ENCODE measurements around the gene KDM5C. TPM values are rescaled to one million over a fixed set of nuclear protein-coding genes. Genes with fewer than 3 reads are reported as not detected.

KDM5C gene
- total RNA-seq, 1 experiment from 2014 or later = 52.9 TPM

DNA sequence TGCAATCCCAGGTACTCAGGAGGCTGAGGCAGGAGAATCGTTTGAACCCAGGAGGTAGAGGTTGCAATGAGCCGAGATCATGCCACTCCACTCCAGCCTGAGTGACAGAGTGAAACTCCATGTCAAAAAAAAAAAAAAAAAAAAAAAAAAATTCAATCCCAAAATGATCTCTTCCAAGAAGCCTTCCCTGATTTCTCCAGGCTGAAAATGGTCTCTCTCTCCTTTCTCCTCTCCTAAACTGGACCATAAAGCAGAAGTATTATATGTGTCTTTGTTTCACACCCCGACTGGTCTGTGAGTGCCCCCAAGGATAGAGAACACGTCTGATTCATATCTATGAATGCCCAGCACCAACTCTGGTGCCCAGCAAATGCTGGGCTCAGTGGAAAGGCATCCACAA lies 17.3 kb upstream of the KDM5C start:
- no peak overlapping the region for H3K4me2 ChIP-seq (ENCODE audit: low read depth, low read length, poor library complexity, severe bottlenecking)
- no peak overlapping the region for H3K4me3 ChIP-seq (ENCODE audit: low read length)
- H3K9me3 ChIP-seq (ENCODE audit: low read length) = no peaks in the 10 kb centered on the region
- H3K27me3 ChIP-seq (ENCODE audit: low read length) = no peaks in the 10 kb centered on the region
- H4K20me1 ChIP-seq (ENCODE audit: insufficient read depth, low read depth, low read length) = no peaks in the 10 kb centered on the region
- no peaks in the 10 kb centered on the region for H3K4me1 ChIP-seq (ENCODE audit: low read length)
- no peak overlapping the region for H2AFZ ChIP-seq (ENCODE audit: low read length)
- H3K79me2 ChIP-seq (ENCODE audit: low read length) = no peaks in the 10 kb centered on the region
- no peaks in the 10 kb centered on the region for H3K36me3 ChIP-seq (ENCODE audit: insufficient read depth, low read length)
- no peak overlapping the region for H3K27ac ChIP-seq (ENCODE audit: low read length)
- no peak overlapping the region for H3K9ac ChIP-seq (ENCODE audit: low read length)
- H3K9me2 ChIP-seq (replicated peaks; ENCODE audit: insufficient read depth, low read length) = no peaks in the 10 kb centered on the region
- DNase-seq = no peak

GRCh38 chrX:53241558-53241957 lies 16.6 kb upstream of the KDM5C start:
- no peak overlapping the region for H3K4me3 ChIP-seq (ENCODE audit: low read length)
- no peaks in the 10 kb centered on the region for H3K4me1 ChIP-seq (ENCODE audit: low read length)
- no peaks in the 10 kb centered on the region for H3K9me3 ChIP-seq (ENCODE audit: low read length)
- no peak overlapping the region for H3K9ac ChIP-seq (ENCODE audit: low read length)
- no peak overlapping the region for H3K27ac ChIP-seq (ENCODE audit: low read length)
- no peak overlapping the region for H3K4me2 ChIP-seq (ENCODE audit: low read depth, low read length, poor library complexity, severe bottlenecking)
- no peaks in the 10 kb centered on the region for H4K20me1 ChIP-seq (ENCODE audit: insufficient read depth, low read depth, low read length)
- H2AFZ ChIP-seq (ENCODE audit: low read length) = no peak overlapping the region
- H3K79me2 ChIP-seq (ENCODE audit: low read length) = no peaks in the 10 kb centered on the region
- no peaks in the 10 kb centered on the region for H3K9me2 ChIP-seq (replicated peaks; ENCODE audit: insufficient read depth, low read length)
- H3K27me3 ChIP-seq (ENCODE audit: low read length) = no peaks in the 10 kb centered on the region
- no peak for DNase-seq
- H3K36me3 ChIP-seq (ENCODE audit: insufficient read depth, low read length) = no peaks in the 10 kb centered on the region

- no peak overlapping the region for H3K4me2 ChIP-seq (ENCODE audit: low read depth, low read length, poor library complexity, severe bottlenecking)
- H2AFZ ChIP-seq (ENCODE audit: low read length) = peak overlapping the region; percentile 58; the same call in 1 of the 2 replicates
- no peaks in the 10 kb centered on the region for H3K27me3 ChIP-seq (ENCODE audit: low read length)
- no peaks in the 10 kb centered on the region for H3K36me3 ChIP-seq (ENCODE audit: insufficient read depth, low read length)
- H3K79me2 ChIP-seq (ENCODE audit: low read length) = no peaks in the 10 kb centered on the region
- H4K20me1 ChIP-seq (ENCODE audit: insufficient read depth, low read depth, low read length) = no peaks in the 10 kb centered on the region
- H3K9me3 ChIP-seq (ENCODE audit: low read length) = no peaks in the 10 kb centered on the region
- no peak overlapping the region for H3K9ac ChIP-seq (ENCODE audit: low read length)
- no peaks in the 10 kb centered on the region for H3K9me2 ChIP-seq (replicated peaks; ENCODE audit: insufficient read depth, low read length)
- peak; percentile 76 for DNase-seq
- no peak overlapping the region for H3K27ac ChIP-seq (ENCODE audit: low read length)
- no peaks in the 10 kb centered on the region for H3K4me1 ChIP-seq (ENCODE audit: low read length)
- H3K4me3 ChIP-seq (ENCODE audit: low read length) = no peak overlapping the region
These were observed 14.5 kb upstream of the KDM5C start for GRCh38 chrX:53239474-53239873.

- no peaks in the 10 kb centered on the region for H3K79me2 ChIP-seq (ENCODE audit: low read length)
- H3K36me3 ChIP-seq (ENCODE audit: insufficient read depth, low read length) = no peaks in the 10 kb centered on the region
- H4K20me1 ChIP-seq (ENCODE audit: insufficient read depth, low read depth, low read length) = no peaks in the 10 kb centered on the region
- H3K27ac ChIP-seq (ENCODE audit: low read length) = no peak overlapping the region
- no peaks in the 10 kb centered on the region for H3K27me3 ChIP-seq (ENCODE audit: low read length)
- no peak overlapping the region for H3K9ac ChIP-seq (ENCODE audit: low read length)
- no peak overlapping the region for H2AFZ ChIP-seq (ENCODE audit: low read length)
- no peak overlapping the region for H3K4me3 ChIP-seq (ENCODE audit: low read length)
- H3K4me1 ChIP-seq (ENCODE audit: low read length) = no peaks in the 10 kb centered on the region
- no peaks in the 10 kb centered on the region for H3K9me2 ChIP-seq (replicated peaks; ENCODE audit: insufficient read depth, low read length)
- no peak for DNase-seq
- H3K9me3 ChIP-seq (ENCODE audit: low read length) = no peaks in the 10 kb centered on the region
- no peak overlapping the region for H3K4me2 ChIP-seq (ENCODE audit: low read depth, low read length, poor library complexity, severe bottlenecking)
These were observed 12.0 kb upstream of the KDM5C start for GRCh38 chrX:53237056-53237455.

GRCh38 chrX:53236025-53236679 lies 11.1 kb upstream of the KDM5C start:
- no peak overlapping the region for H3K27ac ChIP-seq (ENCODE audit: low read length)
- no peaks in the 10 kb centered on the region for H3K79me2 ChIP-seq (ENCODE audit: low read length)
- no peak for DNase-seq
- no peaks in the 10 kb centered on the region for H3K9me2 ChIP-seq (replicated peaks; ENCODE audit: insufficient read depth, low read length)
- H2AFZ ChIP-seq (ENCODE audit: low read length) = no peak overlapping the region
- no peak overlapping the region for H3K4me2 ChIP-seq (ENCODE audit: low read depth, low read length, poor library complexity, severe bottlenecking)
- H3K9ac ChIP-seq (ENCODE audit: low read length) = no peak overlapping the region
- H3K4me1 ChIP-seq (ENCODE audit: low read length) = no peaks in the 10 kb centered on the region
- no peaks in the 10 kb centered on the region for H4K20me1 ChIP-seq (ENCODE audit: insufficient read depth, low read depth, low read length)
- no peaks in the 10 kb centered on the region for H3K36me3 ChIP-seq (ENCODE audit: insufficient read depth, low read length)
- no peaks in the 10 kb centered on the region for H3K9me3 ChIP-seq (ENCODE audit: low read length)
- H3K27me3 ChIP-seq (ENCODE audit: low read length) = no peaks in the 10 kb centered on the region
- H3K4me3 ChIP-seq (ENCODE audit: low read length) = no peak overlapping the region

GRCh38 chrX:53235566-53235965 lies 10.6 kb upstream of the KDM5C start:
- DNase-seq = no peak
- Histone ChIP-seq H3K27me3 (ENCODE audit: low read length) (no peaks in the 10 kb centered on the region), H3K9ac (ENCODE audit: low read length) (no peak overlapping the region), H3K27ac (ENCODE audit: low read length) (no peak overlapping the region), H4K20me1 (ENCODE audit: insufficient read depth, low read depth, low read length) (no peaks in the 10 kb centered on the region), H3K79me2 (ENCODE audit: low read length) (no peaks in the 10 kb centered on the region), H3K4me3 (ENCODE audit: low read length) (no peak overlapping the region), H3K36me3 (ENCODE audit: insufficient read depth, low read length) (no peaks in the 10 kb centered on the region), H3K9me3 (ENCODE audit: low read length) (no peaks in the 10 kb centered on the region), H3K9me2 (replicated peaks; ENCODE audit: insufficient read depth, low read length) (no peaks in the 10 kb centered on the region), H3K4me2 (ENCODE audit: low read depth, low read length, poor library complexity, severe bottlenecking) (no peak overlapping the region), H3K4me1 (ENCODE audit: low read length) (no peaks in the 10 kb centered on the region), H2AFZ (ENCODE audit: low read length) (no peak overlapping the region)

DNA sequence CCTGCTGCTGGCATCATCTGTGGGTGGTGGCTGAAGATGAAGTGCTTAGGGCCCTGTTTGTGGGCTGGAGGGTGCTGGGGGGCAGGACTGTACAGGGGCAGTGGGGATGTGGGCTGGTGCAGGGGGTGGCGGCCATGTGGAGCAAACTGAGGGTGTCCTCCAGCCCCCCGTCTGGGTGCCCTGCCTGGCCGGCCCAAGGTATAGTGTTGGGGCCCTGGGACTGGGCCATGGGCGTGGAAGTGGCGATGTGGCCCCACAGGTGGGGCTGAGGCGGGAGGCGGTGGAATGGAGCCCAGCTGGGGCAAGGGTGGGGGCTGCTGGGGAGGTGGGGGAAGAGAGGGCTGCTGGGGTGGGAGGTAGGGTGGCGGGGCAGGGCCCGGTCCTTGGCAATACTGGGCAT lies 9.5 kb upstream of the KDM5C start:
- no peak for DNase-seq
- no peak overlapping the region for H2AFZ ChIP-seq (ENCODE audit: low read length)
- H3K9me3 ChIP-seq (ENCODE audit: low read length) = no peaks in the 10 kb centered on the region
- H3K79me2 ChIP-seq (ENCODE audit: low read length) = no peaks in the 10 kb centered on the region
- no peaks in the 10 kb centered on the region for H3K27me3 ChIP-seq (ENCODE audit: low read length)
- H3K4me1 ChIP-seq (ENCODE audit: low read length) = no peaks in the 10 kb centered on the region
- H4K20me1 ChIP-seq (ENCODE audit: insufficient read depth, low read depth, low read length) = no peaks in the 10 kb centered on the region
- no peak overlapping the region for H3K27ac ChIP-seq (ENCODE audit: low read length)
- no peaks in the 10 kb centered on the region for H3K9me2 ChIP-seq (replicated peaks; ENCODE audit: insufficient read depth, low read length)
- no peaks in the 10 kb centered on the region for H3K36me3 ChIP-seq (ENCODE audit: insufficient read depth, low read length)
- no peak overlapping the region for H3K4me3 ChIP-seq (ENCODE audit: low read length)
- no peak overlapping the region for H3K4me2 ChIP-seq (ENCODE audit: low read depth, low read length, poor library complexity, severe bottlenecking)
- no peak overlapping the region for H3K9ac ChIP-seq (ENCODE audit: low read length)

DNA sequence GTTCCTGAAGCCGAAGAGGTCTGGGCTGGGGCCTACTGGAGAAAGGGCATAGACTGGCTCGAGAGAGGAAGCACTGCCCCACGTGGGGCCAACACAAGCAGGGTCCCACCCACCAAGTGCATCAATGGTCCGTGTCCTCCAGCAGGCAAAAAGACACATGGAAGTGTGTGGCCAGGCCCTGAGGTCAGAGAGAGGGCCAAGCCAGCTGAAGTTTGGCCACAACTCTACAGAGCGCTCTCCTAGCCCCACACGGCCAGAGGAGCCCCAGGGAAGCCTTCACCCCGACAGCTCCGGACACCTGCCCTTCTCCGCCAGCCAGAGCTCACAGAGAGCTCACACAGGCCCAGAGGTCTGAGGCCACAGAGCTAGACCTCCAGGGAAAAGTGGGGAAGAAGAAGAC lies 8.5 kb upstream of the KDM5C start:
- H3K4me3 ChIP-seq (ENCODE audit: low read length) = no peak overlapping the region
- H4K20me1 ChIP-seq (ENCODE audit: insufficient read depth, low read depth, low read length) = no peaks in the 10 kb centered on the region
- no peaks in the 10 kb centered on the region for H3K4me1 ChIP-seq (ENCODE audit: low read length)
- no peak overlapping the region for H3K27ac ChIP-seq (ENCODE audit: low read length)
- H3K79me2 ChIP-seq (ENCODE audit: low read length) = no peaks in the 10 kb centered on the region
- no peaks in the 10 kb centered on the region for H3K36me3 ChIP-seq (ENCODE audit: insufficient read depth, low read length)
- no peaks in the 10 kb centered on the region for H3K27me3 ChIP-seq (ENCODE audit: low read length)
- no peaks in the 10 kb centered on the region for H3K9me2 ChIP-seq (replicated peaks; ENCODE audit: insufficient read depth, low read length)
- no peak overlapping the region for H3K9ac ChIP-seq (ENCODE audit: low read length)
- H3K9me3 ChIP-seq (ENCODE audit: low read length) = no peaks in the 10 kb centered on the region
- no peak overlapping the region for H3K4me2 ChIP-seq (ENCODE audit: low read depth, low read length, poor library complexity, severe bottlenecking)
- H2AFZ ChIP-seq (ENCODE audit: low read length) = no peak overlapping the region
- no peak for DNase-seq

- Histone ChIP-seq H3K79me2 (ENCODE audit: low read length) (no peaks in the 10 kb centered on the region), H4K20me1 (ENCODE audit: insufficient read depth, low read depth, low read length) (no peaks in the 10 kb centered on the region), H3K27me3 (ENCODE audit: low read length) (no peaks in the 10 kb centered on the region), H3K9me3 (ENCODE audit: low read length) (no peaks in the 10 kb centered on the region), H3K36me3 (ENCODE audit: insufficient read depth, low read length) (no peaks in the 10 kb centered on the region), H3K4me1 (ENCODE audit: low read length) (peaks cover 7% of the 10 kb centered on the region), H3K9me2 (replicated peaks; ENCODE audit: insufficient read depth, low read length) (no peaks in the 10 kb centered on the region), H3K27ac (ENCODE audit: low read length) (no peak overlapping the region), H2AFZ (ENCODE audit: low read length) (no peak overlapping the region), H3K4me3 (ENCODE audit: low read length) (no peak overlapping the region), H3K4me2 (ENCODE audit: low read depth, low read length, poor library complexity, severe bottlenecking) (no peak overlapping the region), H3K9ac (ENCODE audit: low read length) (no peak overlapping the region)
- no peak for DNase-seq
These were observed 5.1 kb upstream of the KDM5C start for GRCh38 chrX:53230116-53230515.
